IMR-90 (cell line): ENCODE measurements around the gene FSD1.

Source experiments
- CTCF ChIP-seq: conservative IDR thresholded peaks from 2 replicates; pipeline ENCODE4 v1.5.1; 2012; ENCODE audit warnings: mild to moderate bottlenecking, low read depth, low read length, improper control_type of control experiment
- MXI1 ChIP-seq: IDR thresholded peaks from 2 replicates; pipeline ENCODE4 v1.6.1; 2012; ENCODE audit warnings: low read depth, mild to moderate bottlenecking, low read length, moderate library complexity, borderline replicate concordance
- POLR2A ChIP-seq: IDR thresholded peaks from 2 replicates; pipeline ENCODE4 v1.6.1; 2012; ENCODE audit warnings: mild to moderate bottlenecking, low read depth, low read length
- RFX5 ChIP-seq: IDR thresholded peaks from 2 replicates; pipeline ENCODE4 v1.8.0; 2012; ENCODE audit warnings: low read depth, mild to moderate bottlenecking, low read length, moderate library complexity

GRCh38 chr19:4327877-4328242, 23.5 kb downstream of the FSD1 start:
- TF ChIP-seq RFX5 (no peak), CTCF (no peak), POLR2A (no peak), MXI1 (no peak)
